Measurements from ENCODE around the gene ACTMAP. TPM values are rescaled to one million over a fixed set of nuclear protein-coding genes. Genes with fewer than 3 reads are reported as not detected.

ACTMAP gene
- total and polyA plus RNA-seq, 2 of the 13 experiments (the other 11 are each of a cell fraction or from before 2014, with no cell fraction given) = 2.2 to 7.9 TPM

DNA sequence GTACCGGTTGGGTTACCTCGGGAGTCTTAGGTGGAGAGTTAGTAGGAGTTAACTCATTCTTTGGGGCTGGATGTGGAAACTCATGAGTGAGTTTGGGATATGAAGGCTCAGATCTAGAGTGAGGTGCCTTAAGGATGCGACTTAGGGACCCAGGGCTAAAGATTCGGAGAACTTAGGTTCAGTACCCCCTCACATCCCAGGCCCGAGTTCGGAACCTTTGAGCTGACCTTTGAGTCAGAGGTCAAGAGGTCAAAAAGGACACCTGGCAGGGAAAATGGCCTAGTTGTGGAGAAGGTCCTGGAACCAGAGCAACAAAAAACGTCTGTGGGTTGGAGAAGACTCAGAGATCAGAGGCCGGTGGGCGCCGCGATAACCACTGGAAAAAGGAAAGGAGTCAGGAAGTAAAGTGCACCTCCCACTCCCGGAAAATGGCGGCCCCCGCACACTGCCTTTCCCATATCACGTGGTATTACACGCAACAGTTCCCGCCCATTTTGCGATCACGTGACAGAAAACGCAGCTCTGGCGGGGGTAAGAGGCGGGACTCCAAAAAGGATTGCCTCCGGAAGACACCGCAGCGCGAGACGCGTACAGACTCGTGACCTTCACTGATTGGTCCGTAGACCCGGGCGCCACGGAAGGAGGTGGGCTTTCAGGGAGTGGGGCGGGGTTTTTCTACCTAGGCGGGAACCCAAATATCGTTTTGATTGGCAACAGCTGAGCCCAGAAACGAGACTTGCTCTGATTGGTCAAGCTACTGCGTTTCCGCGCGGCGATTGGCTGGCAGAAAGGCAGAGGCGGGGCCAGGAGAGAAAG is at the start of gene ACTMAP (continued):
- TF ChIP-seq, protein P1, sequence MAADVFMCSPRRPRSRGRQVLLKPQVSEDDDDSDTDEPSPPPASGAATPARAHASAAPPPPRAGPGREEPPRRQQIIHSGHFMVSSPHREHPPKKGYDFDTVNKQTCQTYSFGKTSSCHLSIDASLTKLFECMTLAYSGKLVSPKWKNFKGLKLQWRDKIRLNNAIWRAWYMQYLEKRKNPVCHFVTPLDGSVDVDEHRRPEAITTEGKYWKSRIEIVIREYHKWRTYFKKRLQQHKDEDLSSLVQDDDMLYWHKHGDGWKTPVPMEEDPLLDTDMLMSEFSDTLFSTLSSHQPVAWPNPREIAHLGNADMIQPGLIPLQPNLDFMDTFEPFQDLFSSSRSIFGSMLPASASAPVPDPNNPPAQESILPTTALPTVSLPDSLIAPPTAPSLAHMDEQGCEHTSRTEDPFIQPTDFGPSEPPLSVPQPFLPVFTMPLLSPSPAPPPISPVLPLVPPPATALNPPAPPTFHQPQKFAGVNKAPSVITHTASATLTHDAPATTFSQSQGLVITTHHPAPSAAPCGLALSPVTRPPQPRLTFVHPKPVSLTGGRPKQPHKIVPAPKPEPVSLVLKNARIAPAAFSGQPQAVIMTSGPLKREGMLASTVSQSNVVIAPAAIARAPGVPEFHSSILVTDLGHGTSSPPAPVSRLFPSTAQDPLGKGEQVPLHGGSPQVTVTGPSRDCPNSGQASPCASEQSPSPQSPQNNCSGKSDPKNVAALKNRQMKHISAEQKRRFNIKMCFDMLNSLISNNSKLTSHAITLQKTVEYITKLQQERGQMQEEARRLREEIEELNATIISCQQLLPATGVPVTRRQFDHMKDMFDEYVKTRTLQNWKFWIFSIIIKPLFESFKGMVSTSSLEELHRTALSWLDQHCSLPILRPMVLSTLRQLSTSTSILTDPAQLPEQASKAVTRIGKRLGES (CRISPR knock-in tag; IDR thresholded peaks at IDR 0.05; ENCODE audit: borderline replicate concordance) = no peak
- TF ChIP-seq ZNF501 (CRISPR knock-in tag; IDR thresholded peaks at IDR 0.05) (no peak), ZNF569 (CRISPR knock-in tag; IDR thresholded peaks at IDR 0.05; ENCODE audit: borderline replicate concordance) (no peak), SMARCC2 (IDR thresholded peaks at IDR 0.05) (no peak), ZFP36L2 (CRISPR knock-in tag; IDR thresholded peaks at IDR 0.05) (no peak), AHR (CRISPR knock-in tag; IDR thresholded peaks at IDR 0.05) (no peak), HOXA5 (CRISPR knock-in tag; IDR thresholded peaks at IDR 0.05) (no peak), ZNF737 (CRISPR knock-in tag; IDR thresholded peaks at IDR 0.05; ENCODE audit: borderline replicate concordance) (0 out of 2 replicates have a peak, but pooled peaks have one; percentile 42), KDM2A (CRISPR knock-in tag; IDR thresholded peaks at IDR 0.05; ENCODE audit: borderline replicate concordance, low read depth) (peak; percentile 69; the same call in 1 of the 2 replicates), ZFY (CRISPR knock-in tag; IDR thresholded peaks at IDR 0.05) (0 out of 2 replicates have a peak, but pooled peaks have one; percentile 37), MATR3 (CRISPR knock-in tag; IDR thresholded peaks at IDR 0.05) (no peak), JDP2 (CRISPR knock-in tag; IDR thresholded peaks at IDR 0.05; ENCODE audit: borderline replicate concordance) (no peak), ZNF430 (CRISPR knock-in tag; IDR thresholded peaks at IDR 0.05) (0 out of 2 replicates have a peak, but pooled peaks have one; percentile 7), KMT2A (CRISPR knock-in tag; IDR thresholded peaks at IDR 0.05) (no peak; the same call in 1 of the 2 replicates), TBP (CRISPR knock-in tag; IDR thresholded peaks at IDR 0.05) (no peak), ARNT2 (CRISPR knock-in tag; IDR thresholded peaks at IDR 0.05; ENCODE audit: low read depth) (0 out of 2 replicates have a peak, but pooled peaks have one; percentile 51), ZBTB8A (CRISPR knock-in tag; IDR thresholded peaks at IDR 0.05; ENCODE audit: borderline replicate concordance, low read depth) (no peak), JUN (CRISPR knock-in tag; IDR thresholded peaks at IDR 0.05) (no peak), KDM5B (CRISPR knock-in tag; IDR thresholded peaks at IDR 0.05; ENCODE audit: borderline replicate concordance) (no peak)
- TF ChIP-seq, protein P2, sequence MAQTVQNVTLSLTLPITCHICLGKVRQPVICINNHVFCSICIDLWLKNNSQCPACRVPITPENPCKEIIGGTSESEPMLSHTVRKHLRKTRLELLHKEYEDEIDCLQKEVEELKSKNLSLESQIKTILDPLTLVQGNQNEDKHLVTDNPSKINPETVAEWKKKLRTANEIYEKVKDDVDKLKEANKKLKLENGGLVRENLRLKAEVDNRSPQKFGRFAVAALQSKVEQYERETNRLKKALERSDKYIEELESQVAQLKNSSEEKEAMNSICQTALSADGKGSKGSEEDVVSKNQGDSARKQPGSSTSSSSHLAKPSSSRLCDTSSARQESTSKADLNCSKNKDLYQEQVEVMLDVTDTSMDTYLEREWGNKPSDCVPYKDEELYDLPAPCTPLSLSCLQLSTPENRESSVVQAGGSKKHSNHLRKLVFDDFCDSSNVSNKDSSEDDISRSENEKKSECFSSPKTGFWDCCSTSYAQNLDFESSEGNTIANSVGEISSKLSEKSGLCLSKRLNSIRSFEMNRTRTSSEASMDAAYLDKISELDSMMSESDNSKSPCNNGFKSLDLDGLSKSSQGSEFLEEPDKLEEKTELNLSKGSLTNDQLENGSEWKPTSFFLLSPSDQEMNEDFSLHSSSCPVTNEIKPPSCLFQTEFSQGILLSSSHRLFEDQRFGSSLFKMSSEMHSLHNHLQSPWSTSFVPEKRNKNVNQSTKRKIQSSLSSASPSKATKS (CRISPR knock-in tag; IDR thresholded peaks at IDR 0.05) = 0 out of 2 replicates have a peak, but pooled peaks have one; percentile 31
- TF ChIP-seq, protein P3, sequence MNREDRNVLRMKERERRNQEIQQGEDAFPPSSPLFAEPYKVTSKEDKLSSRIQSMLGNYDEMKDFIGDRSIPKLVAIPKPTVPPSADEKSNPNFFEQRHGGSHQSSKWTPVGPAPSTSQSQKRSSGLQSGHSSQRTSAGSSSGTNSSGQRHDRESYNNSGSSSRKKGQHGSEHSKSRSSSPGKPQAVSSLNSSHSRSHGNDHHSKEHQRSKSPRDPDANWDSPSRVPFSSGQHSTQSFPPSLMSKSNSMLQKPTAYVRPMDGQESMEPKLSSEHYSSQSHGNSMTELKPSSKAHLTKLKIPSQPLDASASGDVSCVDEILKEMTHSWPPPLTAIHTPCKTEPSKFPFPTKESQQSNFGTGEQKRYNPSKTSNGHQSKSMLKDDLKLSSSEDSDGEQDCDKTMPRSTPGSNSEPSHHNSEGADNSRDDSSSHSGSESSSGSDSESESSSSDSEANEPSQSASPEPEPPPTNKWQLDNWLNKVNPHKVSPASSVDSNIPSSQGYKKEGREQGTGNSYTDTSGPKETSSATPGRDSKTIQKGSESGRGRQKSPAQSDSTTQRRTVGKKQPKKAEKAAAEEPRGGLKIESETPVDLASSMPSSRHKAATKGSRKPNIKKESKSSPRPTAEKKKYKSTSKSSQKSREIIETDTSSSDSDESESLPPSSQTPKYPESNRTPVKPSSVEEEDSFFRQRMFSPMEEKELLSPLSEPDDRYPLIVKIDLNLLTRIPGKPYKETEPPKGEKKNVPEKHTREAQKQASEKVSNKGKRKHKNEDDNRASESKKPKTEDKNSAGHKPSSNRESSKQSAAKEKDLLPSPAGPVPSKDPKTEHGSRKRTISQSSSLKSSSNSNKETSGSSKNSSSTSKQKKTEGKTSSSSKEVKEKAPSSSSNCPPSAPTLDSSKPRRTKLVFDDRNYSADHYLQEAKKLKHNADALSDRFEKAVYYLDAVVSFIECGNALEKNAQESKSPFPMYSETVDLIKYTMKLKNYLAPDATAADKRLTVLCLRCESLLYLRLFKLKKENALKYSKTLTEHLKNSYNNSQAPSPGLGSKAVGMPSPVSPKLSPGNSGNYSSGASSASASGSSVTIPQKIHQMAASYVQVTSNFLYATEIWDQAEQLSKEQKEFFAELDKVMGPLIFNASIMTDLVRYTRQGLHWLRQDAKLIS (CRISPR knock-in tag; IDR thresholded peaks at IDR 0.05) = no peak
